Fibroblast of skin of right quadriceps (primary cell): Measurements from ENCODE around the gene ARAP3.
"Not testable (repeated sequence)": the region's sequence is repeated elsewhere in the genome, so short reads cannot be mapped to it uniquely, and the experiment has no call there.

ENCODE experiments used
- DNase-seq: peaks from one replicate; pipeline ENCODE4 v3.0.0-alpha.2; 2013

Gene ARAP3

GRCh38 chr5:141611289-141611688, 70.7 kb downstream of the ARAP3 start:
- no peak for DNase-seq

GRCh38 chr5:141609921-141610320, 72.1 kb downstream of the ARAP3 start:
- DNase-seq = not testable (repeated sequence)

GRCh38 chr5:141609044-141609443, 73.0 kb downstream of the ARAP3 start:
- no peak for DNase-seq

- no peak for DNase-seq
Measured at GRCh38 chr5:141608557-141608956, 73.5 kb downstream of the ARAP3 start.

- no peak for DNase-seq
Measured at GRCh38 chr5:141608046-141608445, 74.0 kb downstream of the ARAP3 start.

- peak; percentile 47 for DNase-seq
Measured at GRCh38 chr5:141605523-141606277, 76.3 kb downstream of the ARAP3 start.

GRCh38 chr5:141603923-141604717, 77.9 kb downstream of the ARAP3 start:
- DNase-seq = peak; percentile 93
